Retinal pigment epithelial cell (primary cell): ENCODE data around the gene UGT3A1.
"Not testable (repeated sequence)": the region's sequence is repeated elsewhere in the genome, so short reads cannot be mapped to it uniquely, and the experiment has no call there.

Experiments used
- DNase-seq: peaks from one replicate; pipeline ENCODE4 v3.0.0-alpha.2; 2010; ENCODE audit warnings: low read depth
- H3K4me3 ChIP-seq: 2 replicates; pipeline ENCODE4 v1.5.1; 2011; ENCODE audit warnings: mild to moderate bottlenecking, low read length, control low read depth, moderate library complexity
- CTCF ChIP-seq: conservative IDR thresholded peaks from 2 replicates; pipeline ENCODE4 v1.5.1; 2011; ENCODE audit warnings: low read depth, low read length, control low read depth, inconsistent platforms

The UGT3A1 gene

GRCh38 chr5:35988529-35988928, 2.7 kb downstream of the UGT3A1 start:
- no peak for TF ChIP-seq CTCF
- no peak overlapping the region for H3K4me3 ChIP-seq
- no peak for DNase-seq

- DNase-seq: no peak
- TF ChIP-seq CTCF: no peak
- no peak overlapping the region for H3K4me3 ChIP-seq
Observed at GRCh38 chr5:35987776-35988175, 3.4 kb downstream of the UGT3A1 start.

GRCh38 chr5:35979715-35980114, 11.5 kb downstream of the UGT3A1 start:
- DNase-seq: no peak
- no peak for TF ChIP-seq CTCF
- H3K4me3 ChIP-seq: no peak overlapping the region

- H3K4me3 ChIP-seq, DNase-seq: not testable (repeated sequence)
Observed at GRCh38 chr5:35976859-35977258, 14.3 kb downstream of the UGT3A1 start.

- no peak overlapping the region for H3K4me3 ChIP-seq
- DNase-seq: no peak
- no peak for TF ChIP-seq CTCF
Observed at GRCh38 chr5:35974570-35974969, 16.6 kb downstream of the UGT3A1 start.

- no peak overlapping the region for H3K4me3 ChIP-seq
- TF ChIP-seq CTCF: no peak
Observed at GRCh38 chr5:35971878-35972210, 19.3 kb downstream of the UGT3A1 start.

GRCh38 chr5:35971186-35971877, 19.9 kb downstream of the UGT3A1 start:
- H3K4me3 ChIP-seq: no peak overlapping the region
- TF ChIP-seq CTCF: no peak
- DNase-seq: no peak

More at GRCh38 chr5:35971878-35972210, 19.3 kb downstream of the UGT3A1 start:
- no peak for DNase-seq

GRCh38 chr5:35963381-35963843, 27.8 kb downstream of the UGT3A1 start:
- TF ChIP-seq CTCF: peak; percentile 46
- no peak for DNase-seq
- H3K4me3 ChIP-seq: no peak overlapping the region
